Nephron (organoid): ENCODE measurements around the gene STK40.

Experiments used
- H3K27ac Mint-ChIP-seq, 3 experiments: 2 replicates each; pipeline ENCODE4 v1.8.0; 2020; ENCODE audit warnings: mixed read lengths in 3 of 3, mild to moderate bottlenecking in 2 of 3, moderate library complexity in 1 of 3
- H3K27me3 Mint-ChIP-seq: 2 replicates; pipeline ENCODE4 v1.8.0; 2021; ENCODE audit warnings: low read depth, mild to moderate bottlenecking, moderate library complexity, mixed read lengths
- H3K36me3 Mint-ChIP-seq: 2 replicates; pipeline ENCODE4 v1.8.0; 2020; ENCODE audit warnings: low read depth, mixed read lengths
- H3K4me1 Mint-ChIP-seq: 2 replicates; pipeline ENCODE4 v1.8.0; 2020; ENCODE audit warnings: mixed read lengths
- H3K4me3 Mint-ChIP-seq, 3 experiments: 2 replicates each; pipeline ENCODE4 v1.8.0; 2020; ENCODE audit warnings: mild to moderate bottlenecking in 3 of 3, mixed read lengths in 3 of 3, moderate library complexity in 2 of 3
- H3K9me3 Mint-ChIP-seq: 2 replicates; pipeline ENCODE4 v1.8.0; 2020; ENCODE audit warnings: mixed read lengths
- CTCF ChIP-seq, 3 experiments: fragments of 200-600 bp; sonication (generic); IDR thresholded peaks; one replicate each; pipeline ENCODE4 v1.5.0; 2021; ENCODE audit warnings: antibody characterized with exemption in 3 of 3; ENCODE audit not compliant: unreplicated experiment in 3 of 3

STK40 gene

GRCh38 chr1:36303650-36304360 lies 81.9 kb downstream of the STK40 start:
- Mint-ChIP-seq H3K27me3 (peaks cover 8% of the 10 kb centered on the region), H3K9me3 (no peaks in the 10 kb centered on the region), H3K4me1 (peaks cover 5% of the 10 kb centered on the region), H3K4me3 (peak overlapping the region in 2 of 3 experiments; percentile 15 to 42), H3K36me3 (peaks cover 54% of the 10 kb centered on the region), H3K27ac (no peak overlapping the region)
- TF ChIP-seq CTCF (IDR thresholded peaks at IDR 0.05; ENCODE audit: unreplicated experiment in 3 of 3), result no peak

GRCh38 chr1:36303244-36303643 lies 82.5 kb downstream of the STK40 start:
- no peak overlapping the region for H3K27ac Mint-ChIP-seq
- H3K4me3 Mint-ChIP-seq, result peak overlapping the region in 1 of 3 experiments; percentile 15
- peaks cover 5% of the 10 kb centered on the region for H3K4me1 Mint-ChIP-seq
- no peak for TF ChIP-seq CTCF (IDR thresholded peaks at IDR 0.05; ENCODE audit: unreplicated experiment in 3 of 3)
- no peaks in the 10 kb centered on the region for H3K9me3 Mint-ChIP-seq
- H3K36me3 Mint-ChIP-seq, result peaks cover 51% of the 10 kb centered on the region
- peaks cover 8% of the 10 kb centered on the region for H3K27me3 Mint-ChIP-seq

GRCh38 chr1:36301220-36301619 lies 84.5 kb downstream of the STK40 start:
- no peaks in the 10 kb centered on the region for H3K9me3 Mint-ChIP-seq
- TF ChIP-seq CTCF (IDR thresholded peaks at IDR 0.05; ENCODE audit: unreplicated experiment in 3 of 3), result no peak
- H3K27ac Mint-ChIP-seq, result peak overlapping the region in 2 of 3 experiments; percentile 49 to 67
- no peaks in the 10 kb centered on the region for H3K4me1 Mint-ChIP-seq
- no peak overlapping the region for H3K4me3 Mint-ChIP-seq
- peaks cover 4% of the 10 kb centered on the region for H3K27me3 Mint-ChIP-seq
- peaks cover 60% of the 10 kb centered on the region for H3K36me3 Mint-ChIP-seq

GRCh38 chr1:36300526-36300925 lies 85.2 kb downstream of the STK40 start:
- H3K27ac Mint-ChIP-seq, result no peak overlapping the region
- no peaks in the 10 kb centered on the region for H3K4me1 Mint-ChIP-seq
- peaks cover 4% of the 10 kb centered on the region for H3K27me3 Mint-ChIP-seq
- no peak overlapping the region for H3K4me3 Mint-ChIP-seq
- H3K36me3 Mint-ChIP-seq, result peaks cover 65% of the 10 kb centered on the region
- no peak for TF ChIP-seq CTCF (IDR thresholded peaks at IDR 0.05; ENCODE audit: unreplicated experiment in 3 of 3)
- no peaks in the 10 kb centered on the region for H3K9me3 Mint-ChIP-seq

- Mint-ChIP-seq H3K27ac (no peak overlapping the region), H3K4me3 (no peak overlapping the region), H3K27me3 (peaks cover 4% of the 10 kb centered on the region), H3K36me3 (peaks cover 68% of the 10 kb centered on the region), H3K4me1 (no peaks in the 10 kb centered on the region), H3K9me3 (no peaks in the 10 kb centered on the region)
- TF ChIP-seq CTCF (IDR thresholded peaks at IDR 0.05; ENCODE audit: unreplicated experiment in 3 of 3), result no peak
Observed at GRCh38 chr1:36298640-36299039, 87.1 kb downstream of the STK40 start.

- H3K9me3 Mint-ChIP-seq, result no peaks in the 10 kb centered on the region
- H3K27me3 Mint-ChIP-seq, result peaks cover 4% of the 10 kb centered on the region
- H3K4me1 Mint-ChIP-seq, result no peaks in the 10 kb centered on the region
- peaks cover 66% of the 10 kb centered on the region for H3K36me3 Mint-ChIP-seq
- H3K4me3 Mint-ChIP-seq, result no peak overlapping the region
- TF ChIP-seq CTCF (IDR thresholded peaks at IDR 0.05; ENCODE audit: unreplicated experiment in 3 of 3), result no peak
- no peak overlapping the region for H3K27ac Mint-ChIP-seq
Observed at GRCh38 chr1:36297062-36297461, 88.7 kb downstream of the STK40 start.
